Caki2 (cell line): ENCODE results near the gene NUDC. TPM values are rescaled to one million over a fixed set of nuclear protein-coding genes. Genes with fewer than 3 reads are reported as not detected.
"Not testable (repeated sequence)": the region's sequence is repeated elsewhere in the genome, so short reads cannot be mapped to it uniquely, and the experiment has no call there.

Experiments
- DNase-seq: peaks from one replicate; pipeline ENCODE4 v3.0.0-alpha.2; 2015; ENCODE audit warnings: low read depth
- in situ Hi-C: cut with HindIII; loops from 2 replicates; pipeline ENCODE4 v1.10.0; 2016; ENCODE audit warnings: low sequenced_read_pairs, low pct_unique_long_range_greater_than_20kb, mixed read lengths
- total RNA-seq: library from RNA; depleted of rRNA; stranded (reverse); fragments of >200 nt; shearing (Covaris generic); gene quantifications from 2 replicates; pipeline ENCODE4 v1.2.3, GENCODE V29; 2014; ENCODE audit warnings: low replicate concordance

Gene NUDC
- total RNA-seq, 1 experiment from 2014 or later, result 36.2 TPM

DNA sequence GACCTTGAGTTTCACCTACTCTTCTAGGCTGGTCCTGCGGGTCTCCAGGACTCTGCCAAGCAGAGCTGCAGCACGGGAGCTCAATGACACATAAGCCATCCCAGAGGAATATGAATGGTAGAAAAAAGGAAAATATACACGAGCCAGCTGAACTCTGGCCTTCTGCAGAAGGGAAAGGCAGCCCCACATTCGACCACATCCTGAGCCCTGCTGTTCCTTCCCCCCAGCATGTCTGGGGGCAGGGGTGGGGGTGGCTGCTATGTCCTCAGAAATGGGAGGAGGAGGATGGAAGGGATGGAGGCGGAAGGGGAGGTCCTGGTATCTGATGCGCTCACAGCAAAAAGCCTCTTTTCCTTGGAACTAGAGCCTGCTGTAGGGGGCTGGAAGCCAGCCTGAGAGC is 50.8 kb downstream of the NUDC start:
- in situ Hi-C loops, result no loop called here
- DNase-seq, result no peak

DNA sequence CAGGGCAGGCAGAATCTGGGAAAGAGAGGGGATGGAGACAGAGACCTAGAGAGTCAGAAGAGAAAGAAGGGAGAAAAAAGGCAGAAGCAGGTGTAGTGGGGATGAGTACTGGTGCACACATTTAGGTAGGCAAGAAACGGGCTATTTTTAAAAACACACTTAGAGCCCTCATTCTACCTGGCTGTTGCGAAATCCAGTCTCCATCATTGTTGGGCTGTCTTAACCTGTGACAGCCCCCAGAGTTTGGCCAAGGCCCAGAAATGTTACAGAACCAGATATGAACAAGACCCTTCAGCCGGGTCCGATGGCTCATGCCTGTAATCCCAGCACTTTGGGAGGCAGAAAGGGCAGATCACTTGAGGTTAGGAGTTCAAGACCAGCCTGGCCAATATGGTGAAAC is 51.3 kb downstream of the NUDC start:
- no peak for DNase-seq
- in situ Hi-C loops, result no loop called here

DNA sequence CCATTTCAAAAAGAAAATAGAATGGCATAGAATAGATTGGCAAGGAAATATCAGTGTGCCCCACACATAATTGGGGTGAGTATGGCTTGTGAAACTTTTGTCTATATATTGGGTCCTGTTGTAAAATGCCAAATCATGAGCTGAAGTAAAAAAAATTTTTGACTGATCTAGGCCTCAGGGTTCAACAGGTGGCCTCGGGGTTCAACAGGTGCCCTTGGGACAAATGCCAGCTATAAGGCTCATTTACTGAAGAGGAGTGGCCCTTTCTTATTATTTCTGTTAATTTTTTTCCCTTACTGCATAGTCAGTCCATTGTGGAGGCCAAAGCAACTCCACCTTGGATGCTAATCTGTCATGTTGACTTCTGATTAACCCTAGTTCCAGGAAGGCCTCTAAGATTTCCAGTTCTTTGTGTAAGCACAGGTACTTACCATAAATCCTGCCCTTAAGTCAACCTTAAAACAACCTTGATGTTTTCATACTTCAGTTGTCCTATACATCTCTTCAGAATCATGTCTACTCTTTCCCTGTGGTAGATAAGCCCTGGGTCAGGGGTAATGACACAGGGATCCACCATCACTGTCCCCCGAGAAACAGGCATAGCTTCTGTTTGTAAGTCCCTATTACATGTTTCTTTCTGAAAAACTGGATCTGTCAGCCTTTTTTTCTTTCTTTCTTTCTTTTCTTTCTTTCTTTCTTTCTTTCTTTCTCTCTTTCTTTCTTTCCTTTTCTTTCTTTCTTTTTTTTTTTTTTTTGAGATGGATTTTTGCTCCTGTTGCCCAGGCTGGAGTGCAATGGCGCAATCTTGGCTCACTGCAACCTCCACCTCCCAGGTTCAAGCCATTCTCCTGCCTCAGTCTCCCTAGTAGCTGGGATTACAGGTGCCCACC is 55.3 kb downstream of the NUDC start:
- DNase-seq, result no peak
- in situ Hi-C loops, result no loop called here

DNA sequence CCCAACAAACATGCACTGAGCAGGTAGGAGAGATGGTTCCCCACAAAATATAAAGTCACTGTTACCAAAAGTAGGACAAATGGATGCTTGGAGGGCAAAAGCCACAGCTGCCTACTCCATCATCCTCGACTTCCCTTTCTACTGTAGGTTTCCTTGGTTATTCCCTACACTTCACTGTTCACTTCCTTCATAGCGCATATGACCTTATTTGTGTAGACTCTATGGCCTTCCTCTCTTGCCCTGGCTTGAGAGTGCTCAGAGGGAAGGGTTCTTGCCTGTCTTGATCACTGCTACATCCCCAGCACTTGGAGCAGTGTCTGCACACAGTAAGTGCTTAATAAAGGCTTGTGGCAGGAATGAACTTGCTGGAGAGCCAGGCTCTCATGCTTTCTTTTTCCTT is 57.4 kb downstream of the NUDC start:
- in situ Hi-C loops, result no loop called here

DNA sequence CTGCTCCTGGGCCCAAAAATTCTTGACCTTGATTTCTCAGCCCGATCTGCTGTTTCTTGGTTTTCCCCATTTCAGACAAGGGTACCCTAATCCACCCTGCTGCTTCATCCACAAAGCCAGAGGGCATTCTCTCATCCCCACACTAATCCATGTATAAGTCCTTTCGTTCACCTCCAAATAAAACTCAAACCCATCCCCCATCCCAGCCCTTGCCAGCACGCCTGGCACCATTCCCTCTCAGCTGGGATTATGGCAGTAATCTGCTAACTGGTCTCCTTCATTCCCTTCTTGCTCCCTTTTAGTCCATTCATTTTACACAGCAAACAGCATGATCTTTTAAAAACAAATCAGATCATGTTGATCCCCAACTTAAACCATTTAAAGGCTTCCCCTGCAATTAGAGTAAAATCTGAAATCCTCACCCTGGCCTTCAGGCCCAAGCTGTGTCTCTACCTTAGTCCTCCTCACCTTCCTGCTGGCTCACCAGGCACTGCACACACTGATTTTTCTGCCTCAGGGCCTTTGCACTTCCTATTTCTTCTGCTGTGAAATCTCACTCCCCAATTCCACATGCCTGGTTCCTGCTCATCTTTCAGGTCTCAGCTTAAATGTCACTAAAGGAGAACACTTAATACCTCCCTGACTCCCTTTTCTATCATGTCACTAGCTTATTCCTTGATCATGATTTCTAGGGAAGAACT is 59.8 kb downstream of the NUDC start:
- in situ Hi-C loops, result no loop called here
- no peak for DNase-seq

More for the DNA sequence above, 57.4 kb downstream of the NUDC start:
- DNase-seq, result no peak

DNA sequence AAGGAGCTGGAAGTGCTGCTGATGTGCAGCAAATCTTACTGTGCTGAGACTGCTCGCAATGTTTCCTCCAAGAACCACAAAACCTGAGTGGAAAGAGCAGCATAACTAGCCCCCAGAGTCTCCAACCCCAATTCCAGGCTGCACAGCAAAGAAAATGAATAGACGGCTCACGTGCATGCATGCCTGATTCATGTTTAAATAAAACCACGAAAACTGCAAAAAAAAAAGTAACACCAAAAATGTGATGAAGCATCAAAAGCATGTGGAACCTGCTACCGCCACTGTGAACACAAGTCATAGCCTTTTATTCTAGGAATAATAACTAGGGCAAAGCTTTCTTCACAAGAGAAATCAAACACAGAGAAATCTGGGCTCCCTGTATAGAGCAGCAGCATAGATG is 62.3 kb downstream of the NUDC start:
- in situ Hi-C loops, result no loop called here
- DNase-seq, result no peak

DNA sequence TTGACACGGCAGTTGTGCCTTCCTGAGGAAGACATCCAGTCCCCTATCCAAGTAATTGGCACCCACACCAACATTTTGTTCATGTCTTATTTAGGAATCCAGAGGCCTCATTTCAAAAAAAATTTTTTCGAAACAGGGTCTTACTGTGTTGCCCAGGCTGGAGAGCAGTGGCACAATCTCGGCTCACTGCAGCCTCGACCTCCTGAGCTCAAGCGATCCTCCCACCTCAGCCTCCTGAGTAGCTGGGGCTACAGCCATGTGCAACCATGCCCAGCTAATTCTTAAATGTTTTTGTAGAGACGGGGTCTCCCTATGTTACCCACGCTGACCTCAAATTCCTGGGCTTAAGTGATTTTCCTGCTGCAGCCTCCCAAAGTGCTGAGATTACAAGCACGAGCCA is 62.7 kb downstream of the NUDC start:
- no peak for DNase-seq
- in situ Hi-C loops, result no loop called here

DNA sequence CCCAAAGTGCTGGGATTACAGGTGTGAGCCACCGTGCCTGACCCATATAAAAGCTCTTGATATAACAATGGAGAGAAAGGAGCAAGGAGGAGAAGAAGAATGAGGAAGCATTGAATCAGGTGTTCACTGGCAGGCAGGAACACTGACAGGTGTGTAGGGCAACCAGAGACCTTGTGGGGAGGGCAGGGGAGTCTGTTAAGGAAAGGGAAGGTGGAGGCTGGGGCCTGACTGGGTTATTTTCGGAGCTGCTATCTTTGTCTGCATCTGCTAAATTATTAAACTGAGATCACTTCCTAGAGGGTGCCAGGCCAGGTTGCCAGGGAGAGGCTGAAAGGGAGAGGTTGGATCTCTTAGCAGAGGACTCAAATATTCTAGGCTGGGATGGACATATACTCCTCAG is 65.1 kb downstream of the NUDC start:
- in situ Hi-C loops, result no loop called here
- DNase-seq, result no peak

DNA sequence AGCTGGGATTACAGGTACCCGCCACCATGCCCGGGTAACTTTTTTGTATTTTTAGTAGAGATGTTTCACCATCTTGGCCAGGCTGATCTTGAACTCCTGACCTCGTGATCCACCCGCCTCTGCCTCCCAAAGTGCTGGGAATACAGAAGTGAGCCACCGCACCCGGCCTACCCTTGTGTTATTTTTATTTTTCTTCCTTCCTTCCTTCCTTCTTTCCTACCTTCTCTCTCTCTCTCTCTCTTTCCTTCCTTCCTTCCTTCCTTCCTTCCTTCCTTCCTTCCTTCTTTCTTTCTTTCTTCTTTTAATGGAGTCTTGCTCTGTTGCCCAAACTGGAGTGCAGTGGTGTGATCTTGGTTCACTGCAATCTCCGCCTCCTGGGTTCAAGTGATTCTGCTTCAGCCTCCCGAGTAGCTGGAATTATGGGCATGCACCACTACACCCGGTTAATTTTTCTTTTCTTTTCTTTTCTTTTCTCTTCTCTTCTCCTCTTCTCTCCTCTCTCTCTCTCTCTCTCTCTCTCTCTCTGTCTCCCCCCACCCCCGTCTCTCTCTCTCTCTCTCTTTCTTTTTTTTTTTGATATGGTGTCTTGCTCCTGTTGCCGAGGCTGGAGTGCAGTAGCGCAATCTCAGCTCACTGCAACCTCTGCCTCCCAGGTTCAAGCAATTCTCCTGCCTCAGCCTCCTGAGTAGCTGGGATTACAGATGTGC is 68.0 kb downstream of the NUDC start:
- in situ Hi-C loops, DNase-seq: not testable (repeated sequence)

DNA sequence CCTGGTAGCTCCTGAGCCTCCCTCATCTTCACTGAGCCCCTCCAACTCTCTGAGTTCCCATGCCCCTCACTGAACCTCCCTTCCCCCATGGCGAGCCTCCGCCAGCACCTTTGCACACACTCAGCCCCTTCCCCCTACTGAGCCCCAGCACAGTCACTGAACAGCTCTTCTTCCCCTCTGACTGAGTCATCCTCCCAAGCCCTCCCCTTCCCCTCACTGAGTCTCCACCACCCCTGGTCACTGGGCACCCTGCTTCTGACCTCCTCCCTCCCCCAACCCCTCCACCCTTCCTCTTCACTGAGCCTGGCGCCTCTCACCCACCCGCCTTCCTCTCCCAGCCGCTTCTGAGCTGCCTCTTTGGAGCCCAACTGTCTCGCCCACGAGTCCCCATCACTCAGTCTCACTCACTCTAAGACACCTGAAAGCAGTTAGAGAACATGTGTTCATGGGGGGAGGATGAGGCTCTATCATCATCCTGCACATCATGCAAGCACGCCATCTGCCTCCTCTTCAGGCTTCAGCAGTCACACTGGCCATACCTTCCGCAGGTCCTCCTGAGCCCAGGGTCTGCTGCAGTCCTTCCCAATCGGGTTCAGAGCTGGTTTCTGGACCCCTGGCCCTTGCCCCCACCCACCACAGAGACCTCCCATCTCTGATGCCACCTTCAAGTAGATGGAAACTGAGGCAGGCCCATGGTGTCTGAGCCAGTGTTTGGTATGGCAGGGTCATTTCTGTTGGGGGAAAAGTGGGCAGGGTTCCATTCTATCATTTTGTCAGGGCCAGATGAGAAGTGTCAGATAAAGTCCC is 70.0 kb downstream of the NUDC start:
- DNase-seq, result peak; percentile 96
- in situ Hi-C loops, result no loop called here

DNA sequence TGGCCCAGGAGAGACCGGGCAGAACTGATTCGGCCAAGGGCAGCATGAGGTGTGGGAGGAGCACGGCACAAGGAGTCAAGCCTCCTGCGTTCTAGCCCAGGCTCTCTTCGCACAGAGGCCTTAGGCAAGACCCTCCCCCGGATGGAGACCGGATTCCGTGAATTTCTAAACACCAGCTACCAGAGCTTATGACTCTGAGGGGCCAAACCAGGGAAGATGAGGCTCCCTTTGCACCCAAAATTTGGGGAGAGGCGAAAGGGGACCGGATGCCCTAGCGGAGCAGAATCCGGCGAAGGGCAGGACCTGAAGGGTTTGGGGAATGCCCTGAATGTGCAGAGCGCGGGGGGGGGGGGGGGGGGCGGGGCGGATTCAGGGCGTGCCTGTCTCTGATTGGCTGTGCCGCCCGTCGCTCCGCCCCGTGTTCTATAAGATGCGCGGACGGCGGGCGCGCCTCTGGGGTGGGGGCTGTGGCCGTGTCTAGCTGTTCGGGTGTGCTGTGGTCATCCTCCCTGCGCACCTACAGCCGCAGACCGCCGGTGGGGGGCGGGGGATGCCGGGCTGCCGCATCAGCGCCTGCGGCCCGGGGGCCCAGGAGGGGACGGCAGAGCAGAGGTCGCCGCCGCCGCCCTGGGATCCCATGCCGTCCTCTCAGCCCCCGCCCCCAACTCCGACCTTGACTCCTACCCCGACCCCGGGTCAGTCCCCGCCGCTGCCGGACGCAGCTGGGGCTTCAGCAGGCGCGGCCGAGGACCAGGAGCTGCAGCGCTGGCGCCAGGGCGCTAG is 71.9 kb downstream of the NUDC start, which contains the start of gene TRNP1:
Gene TRNP1, plus strand, starts transcription at position 456 of the 783 bp plus-strand sequence. Its CDS starts 95 bp downstream, at position 551.
- peak; percentile 89 for DNase-seq
- in situ Hi-C loops, result no loop called here

DNA sequence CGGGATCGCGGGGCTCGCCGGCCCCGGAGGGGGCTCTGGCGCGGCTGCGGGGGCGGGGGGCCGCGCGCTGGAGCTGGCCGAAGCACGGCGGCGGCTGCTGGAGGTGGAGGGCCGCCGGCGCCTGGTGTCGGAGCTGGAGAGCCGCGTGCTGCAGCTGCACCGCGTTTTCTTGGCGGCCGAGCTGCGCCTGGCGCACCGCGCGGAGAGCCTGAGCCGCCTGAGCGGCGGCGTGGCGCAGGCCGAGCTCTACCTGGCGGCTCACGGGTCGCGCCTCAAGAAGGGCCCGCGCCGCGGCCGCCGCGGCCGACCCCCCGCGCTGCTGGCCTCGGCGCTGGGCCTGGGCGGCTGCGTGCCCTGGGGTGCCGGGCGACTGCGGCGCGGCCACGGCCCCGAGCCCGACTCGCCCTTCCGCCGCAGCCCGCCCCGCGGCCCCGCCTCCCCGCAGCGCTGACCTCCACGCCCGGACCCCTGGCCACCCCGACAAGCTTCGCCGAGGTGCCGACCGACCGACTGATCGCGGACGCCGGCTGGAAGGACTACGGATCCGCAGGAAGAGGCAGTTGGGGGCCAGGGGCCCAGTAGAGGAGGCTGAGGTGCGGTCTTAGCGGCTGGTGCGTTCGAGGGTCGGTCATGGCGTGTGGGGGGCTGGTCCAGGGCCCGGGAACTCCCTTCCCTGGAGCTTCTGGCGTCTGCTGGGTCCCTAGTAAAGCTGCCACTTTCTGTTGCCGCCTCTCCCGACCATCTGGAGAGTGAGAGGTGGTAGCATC is 72.7 kb downstream of the NUDC start:
- DNase-seq, result no peak
- in situ Hi-C loops, result no loop called here

DNA sequence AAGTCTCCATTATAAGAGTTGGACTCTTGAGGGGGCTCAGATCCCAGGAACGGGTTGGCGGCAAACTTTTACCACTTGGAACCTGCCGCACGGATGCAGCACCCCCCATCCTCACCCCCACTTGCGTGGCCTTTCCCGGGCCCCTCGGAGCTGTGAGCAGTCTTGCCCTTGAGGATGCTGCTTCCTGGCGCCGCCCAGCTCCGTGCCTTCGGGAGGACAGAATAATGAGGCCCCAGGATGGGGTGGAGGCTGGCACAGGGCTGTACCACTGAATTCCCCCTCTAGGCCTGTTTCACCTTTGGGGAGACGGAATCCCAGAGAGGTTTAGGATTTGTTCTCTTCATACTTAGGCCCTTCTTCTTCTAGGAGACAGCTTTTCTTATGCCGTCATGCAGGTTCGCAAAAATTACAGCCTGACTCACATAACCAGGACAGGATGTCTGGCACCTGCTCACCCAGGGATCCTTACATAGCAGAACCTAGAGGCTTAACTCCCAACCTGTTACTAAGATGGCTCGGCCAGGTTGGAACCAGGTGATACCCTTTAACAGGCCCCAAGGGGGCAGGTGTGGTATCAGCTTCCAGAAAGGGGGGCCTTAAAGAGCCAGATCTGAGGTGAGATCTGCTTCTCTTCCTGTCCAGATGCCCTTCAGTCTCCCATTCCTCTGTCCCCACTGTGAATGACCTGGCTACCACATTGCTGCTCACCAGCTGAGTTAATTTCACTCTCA is 73.4 kb downstream of the NUDC start:
- DNase-seq, result no peak
- in situ Hi-C loops, result no loop called here

DNA sequence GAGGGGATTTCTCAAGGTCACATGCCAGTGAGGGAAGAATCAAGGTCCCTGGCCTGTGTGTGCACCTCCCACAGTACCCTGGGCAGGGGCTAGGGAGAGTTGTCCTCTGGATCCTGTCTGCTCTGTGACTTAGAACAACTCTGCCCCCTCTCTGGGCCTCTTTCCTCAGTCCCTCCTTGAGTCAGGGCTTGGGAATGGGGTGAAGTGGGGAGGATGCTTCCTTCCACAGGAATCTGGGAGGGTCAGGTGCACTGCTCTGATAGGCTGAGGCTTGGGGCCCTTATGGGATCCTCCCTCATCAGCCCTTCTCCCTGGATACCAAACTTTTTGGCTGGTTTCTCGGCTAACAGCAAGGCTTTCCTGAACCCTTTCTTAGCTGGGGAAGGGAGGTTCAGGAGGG is 74.5 kb downstream of the NUDC start:
- no peak for DNase-seq
- in situ Hi-C loops, result no loop called here
